H7 (cell line): Measurements from ENCODE around the gene CHTF8. TPM values are rescaled to one million over a fixed set of nuclear protein-coding genes. Genes with fewer than 3 reads are reported as not detected.

Experiments used
- DNase-seq: peaks from one replicate; pipeline ENCODE4 v3.0.0; 2012
- H3K27me3 ChIP-seq: 2 replicates; pipeline ENCODE4 v1.6.0; 2011; ENCODE audit warnings: mild to moderate bottlenecking, low read length; ENCODE audit not compliant: control insufficient read depth, insufficient read depth
- H3K36me3 ChIP-seq: replicated peaks from 2 replicates; pipeline ENCODE4 v1.5.1; 2011; ENCODE audit warnings: low read length; ENCODE audit not compliant: control insufficient read depth, insufficient read depth
- H3K4me3 ChIP-seq: 2 replicates; pipeline ENCODE4 v1.5.1; 2011; ENCODE audit warnings: low read depth, mild to moderate bottlenecking, control low read depth, low read length, moderate library complexity; ENCODE audit not compliant: insufficient read depth
- total RNA-seq: library from RNA; depleted of rRNA; stranded (reverse); fragments of >200 nt; shearing (Covaris generic); gene quantifications from 2 replicates; pipeline ENCODE4 v1.2.3, GENCODE V29; 2014; rRNA removed

The CHTF8 gene, protein sequence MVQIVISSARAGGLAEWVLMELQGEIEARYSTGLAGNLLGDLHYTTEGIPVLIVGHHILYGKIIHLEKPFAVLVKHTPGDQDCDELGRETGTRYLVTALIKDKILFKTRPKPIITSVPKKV
- 98.1 and 113 TPM in 2 replicates for total RNA-seq

- peaks cover 3% of the 10 kb centered on the region for H3K36me3 ChIP-seq
- no peaks in the 10 kb centered on the region for H3K27me3 ChIP-seq
- peak within 1 kb of the TSS; percentile 68 for H3K4me3 ChIP-seq
- peak; percentile 93 for DNase-seq
These were observed at the start of gene CHTF8, which contains the start of gene UTP4 for GRCh38 chr16:69132424-69133252. Gene CHTF8 (minus strand): TSS chr16:69132588. CDS start chr16:69121458, 11,130 bp downstream. Gene UTP4 (plus strand): TSS chr16:69132649. CDS start chr16:69133460, 811 bp downstream.

DNA sequence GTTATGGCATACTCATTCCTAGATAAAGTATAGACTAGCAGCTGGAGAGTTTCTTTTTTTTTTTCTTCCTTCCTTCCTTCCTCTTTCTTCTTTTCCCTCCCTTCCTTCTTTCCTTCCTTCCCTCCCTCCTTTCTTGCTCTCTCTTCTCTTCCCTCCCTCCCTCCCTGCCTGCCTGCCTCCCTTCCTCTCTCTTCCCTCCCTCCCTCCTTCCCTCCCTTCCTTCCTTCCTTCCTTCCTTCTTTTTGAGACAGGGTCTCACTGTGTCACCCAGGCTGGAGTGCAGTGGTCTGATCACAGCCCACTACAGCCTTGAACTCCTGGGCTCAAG lies 47.6 kb upstream of the CHTF8 start:
- DNase-seq = no peak
- no peak overlapping the region for H3K4me3 ChIP-seq
- no peaks in the 10 kb centered on the region for H3K36me3 ChIP-seq
- H3K27me3 ChIP-seq = no peaks in the 10 kb centered on the region

GRCh38 chr16:69179328-69180010 lies 47.1 kb upstream of the CHTF8 start:
- DNase-seq = no peak
- no peaks in the 10 kb centered on the region for H3K36me3 ChIP-seq
- H3K4me3 ChIP-seq = no peak overlapping the region
- no peaks in the 10 kb centered on the region for H3K27me3 ChIP-seq

DNA sequence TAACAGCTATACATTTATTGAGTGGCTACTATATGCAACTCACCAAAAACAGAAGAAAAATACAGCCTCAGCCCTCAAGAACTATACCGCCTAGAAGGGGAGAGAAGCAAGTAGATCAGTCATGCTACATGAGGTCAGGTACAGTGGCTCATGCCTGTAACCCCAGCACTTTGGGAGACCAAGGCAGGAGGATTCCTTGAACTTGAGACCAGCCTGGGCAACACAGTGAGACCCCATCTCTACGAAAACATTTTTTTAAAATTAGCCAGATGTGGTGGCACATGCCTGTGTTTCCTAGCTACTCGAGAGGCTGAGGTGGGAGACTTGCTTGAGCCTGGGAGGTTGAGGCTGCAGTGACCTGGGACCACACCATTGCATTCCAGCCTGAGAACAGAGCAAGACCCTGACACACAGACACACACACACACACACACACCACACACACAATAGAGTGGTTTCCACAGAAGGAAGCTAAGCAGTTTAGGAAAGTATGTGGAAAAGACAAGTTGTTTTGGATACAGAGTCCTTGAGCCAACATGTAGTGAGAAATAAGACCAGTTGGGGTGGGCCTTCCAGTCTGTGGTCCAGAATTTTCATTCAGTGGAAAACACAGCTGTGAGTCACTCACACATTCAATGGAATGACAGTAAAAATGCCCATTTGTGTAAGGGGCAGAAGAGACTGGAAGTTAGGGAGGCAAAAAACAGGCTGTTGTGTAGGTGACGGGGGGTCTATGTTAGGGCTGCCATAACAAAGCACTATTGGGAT lies 43.8 kb upstream of the CHTF8 start:
- DNase-seq = no peak
- Histone ChIP-seq H3K27me3 (no peaks in the 10 kb centered on the region), H3K36me3 (no peaks in the 10 kb centered on the region), H3K4me3 (no peak overlapping the region)

GRCh38 chr16:69171325-69172084 lies 39.1 kb upstream of the CHTF8 start:
- DNase-seq = peak; percentile 46
- Histone ChIP-seq H3K27me3 (no peaks in the 10 kb centered on the region), H3K4me3 (no peak overlapping the region), H3K36me3 (peaks cover 12% of the 10 kb centered on the region)

- H3K36me3 ChIP-seq = peaks cover 19% of the 10 kb centered on the region
- DNase-seq = no peak
- H3K4me3 ChIP-seq = no peak overlapping the region
- no peaks in the 10 kb centered on the region for H3K27me3 ChIP-seq
These were observed 37.4 kb upstream of the CHTF8 start for GRCh38 chr16:69169607-69170352.

DNA sequence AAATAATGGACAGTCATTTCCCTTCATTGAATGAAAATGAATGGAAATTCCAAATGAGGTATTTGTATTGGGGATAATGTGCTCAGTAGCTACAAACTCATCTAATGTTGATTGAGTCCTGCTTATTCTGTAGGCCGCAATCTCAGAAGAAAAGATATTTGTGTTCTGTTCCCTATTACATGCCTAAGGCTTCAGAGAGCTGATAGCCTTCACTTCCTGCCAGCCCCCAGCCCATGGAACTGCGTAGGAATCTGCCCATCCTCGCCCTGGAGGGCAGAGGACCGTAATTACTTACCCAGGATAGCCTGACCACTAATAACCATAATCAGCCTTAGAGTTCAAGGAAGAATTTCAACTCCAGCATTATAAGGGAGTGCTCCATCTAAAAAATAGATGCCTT lies 36.7 kb upstream of the CHTF8 start:
- Histone ChIP-seq H3K27me3 (no peaks in the 10 kb centered on the region), H3K36me3 (peaks cover 21% of the 10 kb centered on the region), H3K4me3 (no peak overlapping the region)
- no peak for DNase-seq

DNA sequence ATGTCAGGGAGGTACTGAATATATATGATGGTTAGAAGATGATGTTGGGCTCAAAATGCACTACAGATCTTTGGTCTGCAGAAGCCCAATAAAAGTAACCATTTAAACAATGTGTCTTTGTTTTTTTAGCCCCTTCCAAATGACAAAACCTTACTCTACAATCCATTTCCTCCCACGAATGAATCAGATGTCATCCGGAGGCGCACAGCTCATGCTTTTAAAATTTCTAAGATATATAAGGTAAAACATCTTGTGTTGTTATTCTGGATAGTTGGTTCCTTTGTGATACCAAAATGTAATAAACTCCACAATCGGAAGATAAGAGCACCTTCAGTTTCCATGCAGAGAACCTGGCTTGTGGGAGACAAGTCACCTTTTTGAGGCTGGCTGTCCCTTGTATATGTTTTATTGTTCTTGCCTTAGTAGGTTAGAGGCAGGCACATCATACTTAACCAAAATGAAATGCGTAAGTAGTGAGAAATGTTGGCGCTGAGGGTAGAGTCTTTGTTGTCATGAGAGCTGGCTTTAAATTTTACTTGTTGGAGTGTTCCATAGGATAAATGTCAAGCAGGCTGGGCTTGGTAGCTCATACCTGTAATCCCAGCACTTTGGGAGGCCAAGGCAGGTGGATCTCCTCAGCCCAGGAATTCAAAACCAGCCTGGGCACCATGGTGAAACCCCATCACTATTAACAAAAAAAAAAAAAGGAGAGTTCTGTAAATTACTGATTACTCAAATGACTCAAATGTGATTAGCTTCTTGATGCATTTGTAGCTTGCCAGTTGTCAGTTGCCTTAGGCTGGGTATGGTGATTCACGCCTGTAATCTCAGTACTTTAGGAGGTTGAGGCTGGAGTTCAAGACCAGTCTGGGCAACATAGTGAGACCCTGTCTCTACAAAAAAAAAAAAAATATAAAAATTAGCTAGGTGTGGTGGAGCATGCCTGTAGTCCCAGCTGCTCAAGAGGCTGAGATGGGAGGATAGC lies 34.9 kb upstream of the CHTF8 start:
- no peak for DNase-seq
- H3K36me3 ChIP-seq = peaks cover 26% of the 10 kb centered on the region
- H3K27me3 ChIP-seq = no peaks in the 10 kb centered on the region
- H3K4me3 ChIP-seq = no peak overlapping the region

GRCh38 chr16:69166221-69166833 lies 33.9 kb upstream of the CHTF8 start:
- H3K36me3 ChIP-seq = peaks cover 28% of the 10 kb centered on the region
- no peaks in the 10 kb centered on the region for H3K27me3 ChIP-seq
- H3K4me3 ChIP-seq = no peak overlapping the region
- no peak for DNase-seq

- no peaks in the 10 kb centered on the region for H3K27me3 ChIP-seq
- no peak overlapping the region for H3K4me3 ChIP-seq
- no peak for DNase-seq
- H3K36me3 ChIP-seq = peaks cover 29% of the 10 kb centered on the region
These were observed 33.2 kb upstream of the CHTF8 start for GRCh38 chr16:69165584-69165983.

GRCh38 chr16:69160192-69160591 lies 27.8 kb upstream of the CHTF8 start:
- Histone ChIP-seq H3K27me3 (no peaks in the 10 kb centered on the region), H3K4me3 (no peak overlapping the region), H3K36me3 (peaks cover 26% of the 10 kb centered on the region)
- DNase-seq = no peak

DNA sequence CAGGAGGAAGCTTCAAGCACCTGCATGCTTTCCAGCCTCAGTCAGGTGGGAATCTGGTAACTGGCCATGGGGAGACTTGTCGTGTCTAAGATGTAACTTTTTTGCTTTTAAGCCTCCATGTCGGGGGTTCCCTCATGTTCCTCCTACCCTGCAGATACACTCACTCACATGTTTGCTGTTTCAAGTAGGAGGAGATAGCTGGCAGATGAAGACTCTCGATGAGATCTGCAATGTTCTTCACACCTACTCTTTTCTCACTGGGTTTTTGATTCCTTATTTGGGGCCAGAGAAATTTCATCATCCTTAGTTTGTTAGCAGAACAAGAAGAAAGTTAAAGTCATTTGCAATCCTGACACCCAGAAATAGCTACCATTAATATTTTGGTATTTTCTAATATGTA lies 24.8 kb upstream of the CHTF8 start:
- Histone ChIP-seq H3K27me3 (no peaks in the 10 kb centered on the region), H3K36me3 (peaks cover 27% of the 10 kb centered on the region), H3K4me3 (no peak overlapping the region)
- no peak for DNase-seq
